Islet of Langerhans (tissue), 1 donor: ENCODE results near the gene AOPEP.
A peak's percentile ranks its signal among the peaks of the same experiment; 100 is the strongest.

Experiments used
- FAIRE-seq: peaks from one replicate; lab custom pipeline; 2011; peaks lifted over from hg19 to GRCh38; lab: Jason Lieb, UNC

The AOPEP gene

GRCh38 chr9:94760660-94761059, 34.2 kb downstream of the AOPEP start:
- no peak for FAIRE-seq

- FAIRE-seq = no peak
Measured at GRCh38 chr9:94761481-94761880, 35.0 kb downstream of the AOPEP start.

- FAIRE-seq = no peak
Measured at GRCh38 chr9:94767331-94768072, 41.0 kb downstream of the AOPEP start.

- no peak for FAIRE-seq
Measured at GRCh38 chr9:94768766-94769165, 42.3 kb downstream of the AOPEP start.

- no peak for FAIRE-seq
Measured at GRCh38 chr9:94770334-94770733, 43.8 kb downstream of the AOPEP start.

- no peak for FAIRE-seq
Measured at GRCh38 chr9:94771096-94771495, 44.6 kb downstream of the AOPEP start.

- FAIRE-seq = no peak
Measured at GRCh38 chr9:94772144-94772543, 45.6 kb downstream of the AOPEP start.

- FAIRE-seq = no peak
Measured at GRCh38 chr9:94772639-94773303, 46.3 kb downstream of the AOPEP start.

- FAIRE-seq = no peak
Measured at GRCh38 chr9:94773655-94774054, 47.2 kb downstream of the AOPEP start.

GRCh38 chr9:94778013-94778412, 51.5 kb downstream of the AOPEP start:
- no peak for FAIRE-seq

- FAIRE-seq = no peak
Measured at GRCh38 chr9:94779031-94779430, 52.5 kb downstream of the AOPEP start.

GRCh38 chr9:94779693-94780290, 53.3 kb downstream of the AOPEP start:
- no peak for FAIRE-seq

GRCh38 chr9:94780516-94780950, 54.0 kb downstream of the AOPEP start:
- no peak for FAIRE-seq

GRCh38 chr9:94782355-94783101, 56.0 kb downstream of the AOPEP start:
- no peak for FAIRE-seq

- FAIRE-seq = peak; percentile 49
Measured at GRCh38 chr9:94783102-94783682, 56.7 kb downstream of the AOPEP start.

GRCh38 chr9:94783928-94784327, 57.4 kb downstream of the AOPEP start:
- FAIRE-seq = no peak

GRCh38 chr9:94785215-94786169, 59.0 kb downstream of the AOPEP start:
- no peak for FAIRE-seq

- FAIRE-seq = no peak
Measured at GRCh38 chr9:94786586-94786985, 60.1 kb downstream of the AOPEP start.

- no peak for FAIRE-seq
Measured at GRCh38 chr9:94787266-94787665, 60.8 kb downstream of the AOPEP start.

- no peak for FAIRE-seq
Measured at GRCh38 chr9:94788570-94789105, 62.1 kb downstream of the AOPEP start.

- no peak for FAIRE-seq
Measured at GRCh38 chr9:94791435-94791834, 64.9 kb downstream of the AOPEP start.
